Esophagus muscularis mucosa (tissue), 4 donors: ENCODE results near the gene CLDN15. TPM values are rescaled to one million over a fixed set of nuclear protein-coding genes. Genes with fewer than 3 reads are reported as not detected.
"Not testable (repeated sequence)": the region's sequence is repeated elsewhere in the genome, so short reads cannot be mapped to it uniquely, and the experiment has no call there.

Experiments used
- DNase-seq: peaks from one replicate; pipeline ENCODE4 v3.0.0-alpha.2; 2017; ENCODE audit errors: extremely low spot score
- H3K27ac ChIP-seq, 4 donors: fragments of 200-600 bp; sonication (generic); replicated peaks in 1 of 4; 1 replicate in 3 of 4; 2 replicates in 1 of 4; pipeline ENCODE4 v1.5.1; 2016 to 2019; ENCODE audit warnings: mild to moderate bottlenecking in 1 of 4
- H3K27me3 ChIP-seq, 4 donors: fragments of 200-600 bp; sonication (generic); one replicate each; pipeline versions ENCODE4 v1.5.1 to v1.6.0; 2016 to 2019
- H3K36me3 ChIP-seq, 4 donors: fragments of 200-600 bp; sonication (generic); one replicate each; pipeline ENCODE4 v1.5.1; 2016 to 2019
- H3K4me1 ChIP-seq, 4 donors: fragments of 200-600 bp; sonication (generic); one replicate each; pipeline ENCODE4 v1.5.1; 2016 to 2019
- H3K4me3 ChIP-seq, 4 donors: fragments of 200-600 bp; sonication (generic); 1 replicate in 2 of 4; 2 replicates in 2 of 4; pipeline ENCODE4 v1.5.1; 2016 to 2019; ENCODE audit warnings: mild to moderate bottlenecking in 4 of 4, moderate library complexity in 1 of 4
- H3K9me3 ChIP-seq, 4 donors: fragments of 200-600 bp; sonication (generic); 1 replicate in 3 of 4; 2 replicates in 1 of 4; pipeline ENCODE4 v1.5.1; 2016 to 2019
- EP300 ChIP-seq: sonication (generic); formaldehyde crosslinking; IDR thresholded peaks from one replicate; pipeline ENCODE4 v1.6.1; 2017; ENCODE audit warnings: antibody characterized with exemption
- POLR2A ChIP-seq: fragments of 450-650 bp; IDR thresholded peaks from one replicate; pipeline ENCODE4 v1.6.1; 2017; ENCODE audit warnings: antibody characterized with exemption, moderate library complexity, mild to moderate bottlenecking, low read depth
- POLR2AphosphoS5 ChIP-seq, 2 donors: sonication (generic); formaldehyde crosslinking; IDR thresholded peaks; one replicate each; pipeline ENCODE4 v1.6.1; 2017; ENCODE audit warnings: antibody characterized with exemption in 2 of 2
- WGBS: methylation state at CpG from one replicate; pipeline ENCODE4 v1.1.5; 2018; 5-methylcytosine and 5-hydroxymethylcytosine counted together
- intact Hi-C: fragments of 100-400 bp; cut with DNase I; formaldehyde crosslinking; loops from one replicate; pipeline ENCODE4 v1.15.1; 2023
- total RNA-seq, 4 donors: library from RNA; depleted of rRNA; stranded (reverse); fragments of >200 nt; gene quantifications; one replicate each; pipeline versions ENCODE4 v1.1.0 to v1.2.1, GENCODE V29; 2016
- TF ChIP-seq, protein P1 (sequence below), 3 experiments: fragments of 200-600 bp in 2 of 3; fragments of 450-650 bp in 1 of 3; sonication (generic) in 2 of 3; IDR thresholded peaks; one replicate each; pipeline ENCODE4 v1.5.1; 2017 to 2019; ENCODE audit warnings: antibody characterized with exemption in 3 of 3, mild to moderate bottlenecking in 2 of 3, moderate library complexity in 1 of 3

The CLDN15 gene
- total RNA-seq, 4 donors from 2014 or later, result 5.3 to 9.1 (median 6.4) TPM

DNA sequence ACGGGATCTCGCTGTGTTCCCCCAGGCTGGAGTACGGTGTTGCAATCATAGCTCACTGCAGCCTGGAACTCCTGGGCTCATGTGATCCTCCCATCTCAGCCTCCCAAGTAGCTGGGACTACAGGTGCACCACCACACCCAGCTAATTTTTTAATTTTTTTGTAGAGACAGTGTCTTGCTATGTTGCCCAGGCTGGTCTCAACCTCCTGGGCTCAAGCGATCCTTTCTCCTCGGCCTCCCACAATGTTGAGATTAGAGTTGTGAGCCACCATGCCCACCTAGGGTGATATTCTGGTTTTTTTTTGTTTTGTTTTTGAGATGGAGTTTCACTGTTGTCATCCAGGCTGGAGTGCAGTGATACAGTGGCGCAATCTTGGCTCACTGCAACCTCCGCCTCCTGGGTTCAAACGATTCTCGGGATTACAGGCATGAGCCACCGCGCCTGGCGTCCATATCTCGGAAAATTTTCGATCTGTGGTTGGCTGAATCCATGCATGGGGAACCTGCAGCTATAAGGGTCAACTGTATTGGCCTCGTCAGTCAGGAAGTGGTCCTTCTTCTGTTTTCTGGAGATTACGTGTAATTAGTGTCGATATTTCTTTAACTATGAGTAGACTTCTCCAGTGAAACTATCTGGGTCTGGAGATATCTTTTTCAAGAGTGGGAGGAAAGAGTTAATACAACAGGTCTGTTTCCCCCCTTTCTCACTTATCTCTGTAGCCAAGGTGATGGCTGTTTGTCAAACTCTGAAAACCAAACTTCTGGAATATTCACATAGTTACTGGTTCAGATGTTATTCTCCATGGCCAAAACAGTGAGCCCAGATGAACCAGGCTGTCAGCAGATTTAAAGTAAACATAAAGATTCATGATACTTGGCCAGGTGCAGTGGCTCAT, 28.3 kb upstream of the CLDN15 start:
- Histone ChIP-seq H3K4me1 (no peaks in the 10 kb centered on the region), H3K36me3 (no peaks in the 10 kb centered on the region), H3K4me3 (no peak overlapping the region), H3K27ac (no peak overlapping the region), H3K27me3 (peaks cover 0 to 29% (median 0%) of the 10 kb centered on the region in 4 donors), H3K9me3 (no peaks in the 10 kb centered on the region)
- no peak for DNase-seq
- intact Hi-C loops, result no loop called here
- TF ChIP-seq POLR2AphosphoS5 (IDR thresholded peaks at IDR 0.05) (no peak), POLR2A (no peak), EP300 (no peak)
- TF ChIP-seq, protein P1, sequence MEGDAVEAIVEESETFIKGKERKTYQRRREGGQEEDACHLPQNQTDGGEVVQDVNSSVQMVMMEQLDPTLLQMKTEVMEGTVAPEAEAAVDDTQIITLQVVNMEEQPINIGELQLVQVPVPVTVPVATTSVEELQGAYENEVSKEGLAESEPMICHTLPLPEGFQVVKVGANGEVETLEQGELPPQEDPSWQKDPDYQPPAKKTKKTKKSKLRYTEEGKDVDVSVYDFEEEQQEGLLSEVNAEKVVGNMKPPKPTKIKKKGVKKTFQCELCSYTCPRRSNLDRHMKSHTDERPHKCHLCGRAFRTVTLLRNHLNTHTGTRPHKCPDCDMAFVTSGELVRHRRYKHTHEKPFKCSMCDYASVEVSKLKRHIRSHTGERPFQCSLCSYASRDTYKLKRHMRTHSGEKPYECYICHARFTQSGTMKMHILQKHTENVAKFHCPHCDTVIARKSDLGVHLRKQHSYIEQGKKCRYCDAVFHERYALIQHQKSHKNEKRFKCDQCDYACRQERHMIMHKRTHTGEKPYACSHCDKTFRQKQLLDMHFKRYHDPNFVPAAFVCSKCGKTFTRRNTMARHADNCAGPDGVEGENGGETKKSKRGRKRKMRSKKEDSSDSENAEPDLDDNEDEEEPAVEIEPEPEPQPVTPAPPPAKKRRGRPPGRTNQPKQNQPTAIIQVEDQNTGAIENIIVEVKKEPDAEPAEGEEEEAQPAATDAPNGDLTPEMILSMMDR (IDR thresholded peaks at IDR 0.05), result no peak
- WGBS, result 85% methylated on average over 17 of the region's 17 CpGs

DNA sequence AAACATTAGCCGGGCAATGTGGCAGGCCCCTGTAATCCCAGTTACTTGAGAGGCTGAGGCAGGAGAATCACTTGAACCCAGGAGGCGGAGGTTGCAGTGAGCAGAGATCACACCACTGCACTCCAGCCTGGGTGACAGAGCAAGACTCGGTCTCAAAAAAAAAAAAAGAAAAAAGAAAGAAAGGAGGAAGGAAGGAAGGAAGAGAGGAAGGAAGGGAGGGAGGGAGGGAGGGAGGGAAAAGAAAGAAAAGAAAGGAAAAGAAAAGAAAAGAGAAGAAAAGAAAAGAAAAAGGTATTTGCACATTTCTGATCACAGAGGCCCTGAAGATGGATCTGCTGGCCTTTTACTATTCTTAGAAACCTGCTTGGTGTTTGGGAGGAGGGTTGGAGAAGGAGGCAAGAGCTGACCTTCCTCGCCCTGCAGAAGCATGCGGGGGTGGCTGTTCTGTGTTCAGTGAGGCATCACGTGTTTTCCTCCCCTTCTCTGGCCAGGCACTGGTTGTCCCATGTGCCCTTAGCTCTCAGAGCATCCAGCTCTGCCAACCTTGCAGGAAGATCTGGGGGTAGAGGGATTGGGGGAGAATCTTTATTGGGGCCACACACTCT, 26.6 kb upstream of the CLDN15 start:
- H3K4me3 ChIP-seq, DNase-seq, H3K4me1 ChIP-seq, H3K9me3 ChIP-seq, H3K36me3 ChIP-seq, intact Hi-C loops, H3K27ac ChIP-seq: not testable (repeated sequence)
- 49% methylated on average over 6 of the region's 6 CpGs for WGBS
- H3K27me3 ChIP-seq, result peaks cover 0 to 28% (median 0%) of the 10 kb centered on the region in 4 donors

DNA sequence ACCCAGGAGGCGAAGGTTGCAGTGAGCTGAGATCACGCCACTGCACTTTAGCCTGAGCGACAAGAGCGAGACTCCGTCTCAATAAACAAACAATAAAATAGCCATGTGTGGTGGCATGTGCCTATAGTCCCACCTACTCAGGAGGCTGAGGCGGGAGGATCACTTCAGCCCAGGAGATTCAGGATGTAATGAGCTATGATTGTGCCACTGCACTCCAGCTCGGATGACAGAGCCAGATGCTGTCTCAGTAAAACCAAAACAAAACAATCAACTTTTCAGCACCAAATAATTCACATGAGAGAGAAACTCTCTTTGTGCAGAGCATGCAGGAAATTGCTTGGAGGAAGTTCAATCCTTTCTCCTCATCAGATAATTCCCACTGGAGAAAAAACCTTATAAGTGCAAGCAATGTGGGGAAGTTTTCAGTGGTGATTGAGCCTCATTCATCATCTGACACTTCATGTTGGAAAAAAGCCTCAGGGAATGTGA, 20.7 kb upstream of the CLDN15 start:
- Histone ChIP-seq H3K27ac (no peak overlapping the region), H3K9me3 (no peaks in the 10 kb centered on the region), H3K4me3 (no peak overlapping the region), H3K36me3 (no peaks in the 10 kb centered on the region), H3K27me3 (peaks cover 0 to 30% (median 0%) of the 10 kb centered on the region in 4 donors), H3K4me1 (no peaks in the 10 kb centered on the region)
- 72% methylated on average over 7 of the region's 7 CpGs for WGBS
- intact Hi-C loops, result no loop called here
- TF ChIP-seq POLR2AphosphoS5 (IDR thresholded peaks at IDR 0.05) (no peak), EP300 (no peak), POLR2A (no peak)
- TF ChIP-seq, protein P1 (IDR thresholded peaks at IDR 0.05), result no peak
- DNase-seq, result no peak

DNA sequence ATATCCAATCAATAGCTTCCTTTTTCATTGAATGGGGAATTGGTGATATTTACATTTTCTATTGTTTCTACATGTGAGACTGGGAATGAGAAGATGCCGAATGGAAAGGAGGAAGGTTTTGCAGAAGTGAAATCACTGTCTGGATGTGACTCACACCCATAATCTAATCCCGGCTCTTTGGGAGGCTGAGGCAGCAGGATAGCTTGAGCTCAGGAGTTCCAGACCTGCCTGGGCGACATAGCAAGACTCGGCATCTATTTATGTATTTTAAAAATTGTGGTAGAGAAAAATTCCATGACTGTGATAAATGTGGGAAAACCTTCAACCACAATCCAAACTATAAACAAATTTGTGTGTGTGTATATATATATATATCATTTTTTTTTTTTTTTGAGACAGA, 18.2 kb upstream of the CLDN15 start:
- TF ChIP-seq POLR2AphosphoS5 (IDR thresholded peaks at IDR 0.05), result no peak
- TF ChIP-seq, protein P1 (IDR thresholded peaks at IDR 0.05), result no peak
- Histone ChIP-seq H3K4me3 (no peak overlapping the region), H3K9me3 (no peaks in the 10 kb centered on the region), H3K27ac (no peak overlapping the region), H3K27me3 (peaks cover 0 to 22% (median 0%) of the 10 kb centered on the region in 4 donors), H3K4me1 (peaks cover 8 to 17% (median 13%) of the 10 kb centered on the region in 4 donors), H3K36me3 (peaks cover 0 to 1% (median 0%) of the 10 kb centered on the region in 4 donors)
- DNase-seq, result no peak
- intact Hi-C loops, result no loop called here
- 72% methylated on average over 4 of the region's 4 CpGs for WGBS

- WGBS, result 91% methylated on average over 5 of the region's 5 CpGs
- H3K4me3 ChIP-seq, intact Hi-C loops: not testable (repeated sequence)
These were observed 15.6 kb upstream of the CLDN15 start for GRCh38 chr7:101253199-101253598.

More at GRCh38 chr7:101253199-101253598, 15.6 kb upstream of the CLDN15 start:
- Histone ChIP-seq H3K4me1 (peaks cover 16 to 24% (median 20%) of the 10 kb centered on the region in 4 donors), H3K36me3 (peaks cover 0 to 21% (median 14%) of the 10 kb centered on the region in 4 donors), H3K27me3 (peaks cover 0 to 16% (median 0%) of the 10 kb centered on the region in 4 donors)
- DNase-seq, H3K9me3 ChIP-seq, H3K27ac ChIP-seq: not testable (repeated sequence)
